ENCODE results near the gene ABITRAM. TPM values are rescaled to one million over a fixed set of nuclear protein-coding genes. Genes with fewer than 3 reads are reported as not detected.
"Not testable (repeated sequence)": the region's sequence is repeated elsewhere in the genome, so short reads cannot be mapped to it uniquely, and the experiment has no call there.

ABITRAM gene
- total RNA-seq, 4 donors from 2014 or later: 1.3 to 13.1 (median 6.3) TPM

GRCh38 chr9:108913391-108913790 lies 20.8 kb upstream of the ABITRAM start:
- H3K36me3 ChIP-seq: no peaks in the 10 kb centered on the region
- intact Hi-C loops (cut with DNase I; ENCODE audit: low total_unique reads): no loop called here
- no peak overlapping the region for H3K4me3 ChIP-seq
- no peak overlapping the region for H3K27ac ChIP-seq
- no peaks in the 10 kb centered on the region for H3K4me1 ChIP-seq
- no peak for DNase-seq
- no peaks in the 10 kb centered on the region for H3K9me3 ChIP-seq
- H3K27me3 ChIP-seq: no peaks in the 10 kb centered on the region
- TF ChIP-seq CTCF (IDR thresholded peaks at IDR 0.05) (no peak), POLR2A (IDR thresholded peaks at IDR 0.05) (no peak)

- no peak for DNase-seq
- Histone ChIP-seq H3K27ac (no peak overlapping the region), H3K27me3 (no peaks in the 10 kb centered on the region), H3K4me1 (no peaks in the 10 kb centered on the region), H3K4me3 (no peak overlapping the region), H3K36me3 (no peaks in the 10 kb centered on the region), H3K9me3 (no peaks in the 10 kb centered on the region)
- TF ChIP-seq CTCF (IDR thresholded peaks at IDR 0.05) (no peak), POLR2A (IDR thresholded peaks at IDR 0.05) (no peak)
- intact Hi-C loops (cut with DNase I; ENCODE audit: low total_unique reads): no loop called here
Measured at GRCh38 chr9:108919517-108919916, 14.7 kb upstream of the ABITRAM start.

GRCh38 chr9:108920401-108920800 lies 13.8 kb upstream of the ABITRAM start:
- DNase-seq; H3K36me3 ChIP-seq; H3K4me1 ChIP-seq; H3K27me3 ChIP-seq; H3K9me3 ChIP-seq; intact Hi-C loops (cut with DNase I; ENCODE audit: low total_unique reads); H3K4me3 ChIP-seq; H3K27ac ChIP-seq: not testable (repeated sequence)

DNA sequence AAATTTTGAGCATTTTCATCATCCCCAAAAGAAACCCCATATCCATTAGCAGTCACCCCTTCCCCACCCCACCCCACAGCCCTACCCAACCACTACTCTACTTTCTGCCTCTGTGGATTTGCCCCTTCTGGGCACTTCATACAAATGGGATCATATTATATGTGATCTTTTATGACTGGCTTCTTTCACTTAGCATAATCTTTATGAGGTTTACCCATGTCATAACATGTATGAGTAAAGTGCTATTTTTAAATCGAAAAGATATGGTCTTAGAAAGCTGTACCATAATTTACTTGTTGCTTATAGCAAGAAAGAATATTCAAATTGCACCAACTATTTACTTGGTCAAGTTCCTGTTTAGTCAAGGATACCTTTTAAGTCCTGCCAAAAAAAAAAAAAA lies 13.0 kb upstream of the ABITRAM start:
- H3K27me3 ChIP-seq: no peaks in the 10 kb centered on the region
- H3K27ac ChIP-seq: no peak overlapping the region
- H3K4me3 ChIP-seq: no peak overlapping the region
- no peaks in the 10 kb centered on the region for H3K9me3 ChIP-seq
- intact Hi-C loops (cut with DNase I; ENCODE audit: low total_unique reads): no loop called here
- TF ChIP-seq POLR2A (IDR thresholded peaks at IDR 0.05): no peak
- no peak for TF ChIP-seq CTCF (IDR thresholded peaks at IDR 0.05)
- no peaks in the 10 kb centered on the region for H3K4me1 ChIP-seq
- no peaks in the 10 kb centered on the region for H3K36me3 ChIP-seq
- DNase-seq: no peak

DNA sequence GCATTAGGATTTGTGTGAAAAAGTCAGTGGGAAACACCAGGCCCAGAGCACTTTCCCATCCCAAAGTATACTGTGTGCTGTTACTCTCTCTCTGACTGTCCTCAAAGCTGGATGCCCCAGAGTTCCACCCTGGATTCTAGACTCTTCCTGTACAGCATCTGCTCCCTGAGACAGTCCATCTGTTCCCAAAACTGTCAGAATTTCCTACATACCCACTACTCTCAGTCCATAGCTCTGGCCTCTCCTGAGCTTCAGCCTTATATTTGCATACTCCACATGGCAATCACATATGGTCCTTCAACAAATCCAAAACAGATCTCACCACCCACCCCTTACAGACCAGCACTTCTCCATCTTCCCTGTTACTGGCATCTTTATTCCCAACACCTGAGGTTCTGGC lies 9.7 kb upstream of the ABITRAM start:
- Histone ChIP-seq H3K27ac (no peak overlapping the region), H3K4me1 (no peaks in the 10 kb centered on the region), H3K27me3 (no peaks in the 10 kb centered on the region), H3K36me3 (no peaks in the 10 kb centered on the region), H3K9me3 (no peaks in the 10 kb centered on the region), H3K4me3 (no peak overlapping the region)
- TF ChIP-seq POLR2A (IDR thresholded peaks at IDR 0.05) (no peak), CTCF (IDR thresholded peaks at IDR 0.05) (no peak)
- no peak for DNase-seq
- intact Hi-C loops (cut with DNase I; ENCODE audit: low total_unique reads): no loop called here

DNA sequence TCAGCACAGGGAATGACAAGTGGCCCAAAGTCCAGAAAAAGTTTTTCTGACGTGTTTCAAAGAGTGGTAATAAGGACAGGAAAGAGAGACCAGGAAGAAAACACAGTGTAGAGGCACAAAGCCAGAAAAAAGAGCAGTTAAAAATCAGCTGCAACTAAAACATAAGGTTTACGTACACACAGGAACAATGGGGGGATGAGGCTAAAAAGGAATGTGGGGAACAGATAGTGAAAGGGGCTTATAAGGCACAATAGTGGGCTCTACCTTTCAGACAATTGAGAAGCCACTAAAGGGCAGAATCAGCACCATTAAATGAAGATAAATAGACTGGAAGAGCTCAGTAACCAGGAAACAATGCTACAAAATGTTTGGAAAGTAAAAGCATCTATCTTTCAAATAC lies 5.8 kb upstream of the ABITRAM start:
- intact Hi-C loops (cut with DNase I; ENCODE audit: low total_unique reads): no loop called here
- Histone ChIP-seq H3K4me1 (peaks cover 5% of the 10 kb centered on the region in 2 donors), H3K27me3 (no peaks in the 10 kb centered on the region), H3K27ac (no peak overlapping the region), H3K9me3 (no peaks in the 10 kb centered on the region), H3K36me3 (no peaks in the 10 kb centered on the region), H3K4me3 (no peak overlapping the region)
- no peak for DNase-seq
- TF ChIP-seq CTCF (IDR thresholded peaks at IDR 0.05) (no peak), POLR2A (IDR thresholded peaks at IDR 0.05) (no peak)
